Measurements from ENCODE around the gene SPR.
"Not testable (repeated sequence)": the region's sequence is repeated elsewhere in the genome, so short reads cannot be mapped to it uniquely, and the experiment has no call there.

Gene SPR

GRCh38 chr2:72889991-72890390, 2.8 kb downstream of the SPR start:
- no peak for DNase-seq

- no peak for DNase-seq
These were observed 4.0 kb downstream of the SPR start for GRCh38 chr2:72891091-72891818.

GRCh38 chr2:72892506-72893173, 5.4 kb downstream of the SPR start:
- peak; percentile 56 for DNase-seq

- peak; percentile 20 for DNase-seq
These were observed 6.5 kb downstream of the SPR start for GRCh38 chr2:72893594-72894319.

- no peak for DNase-seq
These were observed 7.3 kb downstream of the SPR start for GRCh38 chr2:72894514-72894913.

- DNase-seq: no peak
These were observed 7.9 kb downstream of the SPR start for GRCh38 chr2:72895154-72895553.

GRCh38 chr2:72895759-72896281, 8.6 kb downstream of the SPR start:
- DNase-seq: no peak

- no peak for DNase-seq
These were observed 9.2 kb downstream of the SPR start for GRCh38 chr2:72896446-72896845.

- DNase-seq: no peak
These were observed 10.8 kb downstream of the SPR start for GRCh38 chr2:72897785-72898584.

- DNase-seq: no peak
These were observed 11.3 kb downstream of the SPR start for GRCh38 chr2:72898585-72898906.

- no peak for DNase-seq
These were observed 13.1 kb downstream of the SPR start for GRCh38 chr2:72900191-72900825.

GRCh38 chr2:72901426-72901825, 14.2 kb downstream of the SPR start:
- no peak for DNase-seq

- not testable (repeated sequence) for DNase-seq
These were observed 20.2 kb downstream of the SPR start for GRCh38 chr2:72907369-72907768.

GRCh38 chr2:72908741-72909140, 21.5 kb downstream of the SPR start:
- no peak for DNase-seq

GRCh38 chr2:72911256-72911655, 24.0 kb downstream of the SPR start:
- DNase-seq: no peak

GRCh38 chr2:72913486-72914205, 26.4 kb downstream of the SPR start:
- no peak for DNase-seq

GRCh38 chr2:72914206-72914559, 27.0 kb downstream of the SPR start:
- DNase-seq: no peak

GRCh38 chr2:72914589-72915319, 27.5 kb downstream of the SPR start:
- DNase-seq: no peak

GRCh38 chr2:72915320-72915906, 28.2 kb downstream of the SPR start:
- no peak for DNase-seq

- peak; percentile 28 for DNase-seq
These were observed 28.9 kb downstream of the SPR start for GRCh38 chr2:72915907-72916742.
